Measurements from ENCODE around the gene PCNX1.
"Not testable (repeated sequence)": the region's sequence is repeated elsewhere in the genome, so short reads cannot be mapped to it uniquely, and the experiment has no call there.

Gene PCNX1

DNA sequence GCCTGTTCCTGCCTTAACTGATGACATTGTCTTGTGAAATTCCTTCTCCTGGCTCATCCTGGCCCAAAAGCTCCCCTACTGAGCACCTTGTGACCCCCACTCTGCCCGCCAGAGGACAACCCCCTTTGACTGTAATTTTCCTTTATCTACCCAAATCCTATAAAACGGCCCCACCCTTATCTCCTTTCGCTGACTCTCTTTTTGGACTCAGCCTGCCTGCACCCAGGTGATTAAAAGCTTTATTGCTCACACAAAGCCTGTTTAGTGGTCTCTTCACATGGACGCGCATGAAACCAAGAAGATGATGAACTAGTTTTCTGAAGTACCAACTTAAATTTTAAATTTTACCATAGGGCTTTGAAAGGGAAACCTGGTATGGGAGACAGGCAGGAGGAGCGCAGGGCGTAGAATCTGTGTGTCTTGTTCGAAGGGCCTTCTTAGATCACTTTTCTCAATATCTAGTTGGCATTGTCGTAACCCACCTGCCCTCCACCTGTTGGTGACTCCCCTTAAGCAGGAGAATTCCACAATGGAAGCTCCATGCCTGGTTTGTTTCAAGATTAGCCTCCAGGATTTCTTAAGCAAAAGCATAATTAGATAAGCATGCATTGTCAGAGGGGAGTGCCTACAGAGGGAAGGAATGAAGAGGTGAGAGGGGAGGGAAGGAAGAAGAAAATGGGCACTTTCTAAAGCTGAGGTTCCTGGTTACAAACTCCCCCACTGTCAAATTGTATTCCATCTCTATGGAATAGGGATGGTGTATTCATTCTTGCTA is 222.6 kb downstream of the PCNX1 start:
- DNase-seq (ENCODE audit: low spot score) = not testable (repeated sequence)

DNA sequence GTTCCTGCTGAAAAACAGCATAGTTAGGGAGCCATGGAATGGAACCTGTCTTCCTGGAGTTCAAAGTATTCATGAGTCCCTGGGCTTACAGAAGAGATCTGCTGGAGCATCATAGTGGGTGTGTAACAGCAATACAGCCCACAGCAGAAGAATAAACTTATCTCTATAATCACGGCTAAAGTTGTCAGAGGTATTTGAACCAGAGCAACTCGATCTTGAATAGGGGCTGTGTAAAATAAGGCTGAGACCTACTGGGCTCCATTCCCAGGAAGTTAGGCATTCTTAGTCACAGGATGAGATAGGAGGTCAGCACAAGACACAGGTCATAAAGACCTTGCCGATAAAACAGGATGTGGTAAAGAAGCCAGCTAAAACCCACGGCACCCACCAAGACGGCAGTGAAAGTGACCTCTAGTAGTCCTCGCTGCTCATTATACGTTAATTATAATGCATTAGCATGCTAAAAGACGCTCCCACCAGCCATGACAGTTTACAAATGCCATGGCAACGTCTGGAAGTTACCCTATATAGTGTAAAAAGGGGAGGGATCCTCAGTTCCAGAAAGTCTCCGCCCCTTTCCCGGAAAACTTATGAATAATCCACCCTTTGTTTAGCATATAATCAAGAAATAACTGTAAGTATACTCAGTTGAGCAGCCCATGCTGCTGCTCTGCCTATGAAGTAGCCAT is 223.4 kb downstream of the PCNX1 start:
- DNase-seq (ENCODE audit: low spot score) = no peak

DNA sequence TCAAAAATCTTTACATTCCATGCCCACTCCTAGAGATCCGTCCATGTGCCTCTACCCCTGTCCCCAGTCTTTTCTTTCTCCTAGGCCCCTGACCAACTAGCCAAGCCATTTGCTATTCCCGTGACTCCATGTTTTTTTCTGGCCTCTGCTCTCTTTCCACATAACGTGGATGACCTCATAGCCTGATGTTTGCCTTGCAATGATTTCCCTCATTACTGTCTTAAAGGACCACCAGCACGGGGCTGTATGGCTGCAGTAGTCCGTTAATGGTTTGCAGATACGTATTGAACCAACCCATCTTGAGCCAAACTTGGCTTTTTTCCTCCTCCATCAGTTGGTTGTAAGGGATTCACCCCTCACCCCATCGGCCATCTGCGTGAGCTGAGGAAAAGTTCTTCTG is 226.0 kb downstream of the PCNX1 start:
- no peak for DNase-seq (ENCODE audit: low spot score)

- no peak for DNase-seq (ENCODE audit: low spot score)
Measured at GRCh38 chr14:71135496-71135895, 228.2 kb downstream of the PCNX1 start.

DNA sequence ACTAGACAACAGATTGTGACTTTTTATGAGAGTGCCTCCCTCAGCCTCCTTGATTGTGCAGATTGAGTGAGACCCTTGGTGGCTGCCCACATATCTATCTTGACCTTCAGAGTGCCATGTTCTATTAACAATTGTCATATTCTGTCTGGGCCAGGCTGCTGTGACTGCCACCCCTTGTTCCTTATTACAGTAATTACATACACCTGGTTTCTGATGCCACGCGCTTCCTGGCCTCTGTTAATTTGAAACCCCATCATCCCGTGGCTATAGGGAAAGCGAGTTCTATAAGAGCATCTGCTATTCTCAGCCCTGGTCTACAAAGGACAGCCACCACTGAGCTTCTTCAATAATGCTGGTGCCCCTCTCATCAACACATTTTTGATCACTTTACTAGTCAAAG is 228.7 kb downstream of the PCNX1 start:
- no peak for DNase-seq (ENCODE audit: low spot score)

DNA sequence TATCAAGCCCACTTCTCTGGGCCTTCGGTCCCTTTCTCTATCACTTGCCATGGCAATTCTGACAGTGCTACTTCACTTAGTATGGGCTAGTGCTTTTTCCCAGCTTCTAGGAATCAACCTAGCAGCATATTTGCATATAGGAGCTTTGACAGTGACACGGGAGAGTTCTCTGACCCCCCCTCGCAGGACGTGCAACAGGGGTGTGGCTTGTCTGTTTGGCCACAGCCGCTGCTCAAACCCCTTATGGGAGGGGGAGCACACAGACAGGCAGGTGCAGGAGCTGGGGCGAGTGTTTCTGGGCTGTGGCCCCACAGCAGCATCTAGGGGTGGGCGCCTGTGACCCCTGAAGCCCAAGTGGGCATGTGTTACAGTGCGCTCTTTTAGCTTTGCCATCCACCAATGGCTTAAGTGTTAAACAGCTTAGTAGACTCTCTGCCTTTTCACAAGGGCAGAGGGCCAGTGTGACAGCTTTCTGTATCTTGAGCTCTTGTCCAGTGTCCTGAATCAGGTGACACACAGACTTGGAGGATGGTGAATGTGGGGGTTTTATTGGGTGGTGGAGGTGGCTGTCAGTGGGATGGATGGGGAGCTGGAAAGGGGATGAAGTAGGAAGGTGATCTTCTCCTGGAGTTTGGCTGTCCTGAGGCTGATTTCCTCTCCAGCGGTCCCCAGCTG is 229.3 kb downstream of the PCNX1 start:
- no peak for DNase-seq (ENCODE audit: low spot score)

- DNase-seq (ENCODE audit: low spot score) = no peak
Measured at GRCh38 chr14:71137536-71138447, 230.5 kb downstream of the PCNX1 start.

- no peak for DNase-seq (ENCODE audit: low spot score)
Measured at GRCh38 chr14:71138448-71139293, 231.4 kb downstream of the PCNX1 start.

GRCh38 chr14:71139294-71139946 is 232.2 kb downstream of the PCNX1 start:
- DNase-seq (ENCODE audit: low spot score) = no peak

DNA sequence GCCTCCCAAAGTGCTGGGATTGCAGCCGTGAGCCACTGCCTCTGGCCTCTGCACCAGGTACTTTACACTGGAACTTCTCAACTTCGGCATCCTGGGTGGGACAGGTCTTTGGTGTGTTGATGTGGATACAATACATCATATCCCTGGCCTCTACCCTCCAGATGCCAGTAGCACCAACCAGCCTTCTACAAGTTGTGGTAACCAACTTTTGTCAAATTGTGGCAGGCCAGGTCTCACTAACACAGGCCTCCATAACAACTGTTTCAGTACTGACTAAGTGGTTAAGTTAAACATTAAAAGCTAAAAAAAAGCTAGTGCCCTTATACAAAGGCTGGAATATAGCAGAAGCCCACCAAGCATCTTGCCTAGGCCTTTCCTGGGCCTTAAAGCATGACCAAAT is 232.9 kb downstream of the PCNX1 start:
- no peak for DNase-seq (ENCODE audit: low spot score)

- no peak for DNase-seq (ENCODE audit: low spot score)
Measured at GRCh38 chr14:71141701-71142374, 234.6 kb downstream of the PCNX1 start.

- DNase-seq (ENCODE audit: low spot score) = no peak
Measured at GRCh38 chr14:71142375-71143038, 235.2 kb downstream of the PCNX1 start.

- no peak for DNase-seq (ENCODE audit: low spot score)
Measured at GRCh38 chr14:71143381-71144290, 236.4 kb downstream of the PCNX1 start.

- DNase-seq (ENCODE audit: low spot score) = not testable (repeated sequence)
Measured at GRCh38 chr14:71147335-71147734, 240.1 kb downstream of the PCNX1 start.

GRCh38 chr14:71148627-71149026 is 241.4 kb downstream of the PCNX1 start:
- no peak for DNase-seq (ENCODE audit: low spot score)

DNA sequence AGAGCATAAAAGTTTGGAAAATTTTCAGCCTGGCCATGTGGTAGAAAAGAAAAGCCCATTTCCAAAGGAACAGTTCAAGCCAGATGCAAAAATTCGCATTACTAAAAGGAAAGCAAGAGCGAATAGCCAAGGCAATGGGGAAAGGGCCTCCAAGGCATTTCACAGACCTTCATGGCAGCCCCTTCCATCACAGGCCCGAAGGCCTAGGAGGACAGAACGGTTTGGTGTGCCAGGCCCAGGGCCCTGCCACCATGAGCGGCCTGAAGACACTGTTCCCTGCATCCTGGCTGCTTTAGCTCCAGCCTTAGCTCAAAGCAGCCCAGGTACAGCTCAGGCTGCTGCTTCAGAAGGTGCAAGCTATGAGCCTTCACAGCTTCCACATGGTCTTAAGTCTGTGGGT is 243.5 kb downstream of the PCNX1 start:
- no peak for DNase-seq (ENCODE audit: low spot score)

- no peak for DNase-seq (ENCODE audit: low spot score)
Measured at GRCh38 chr14:71155743-71156142, 248.5 kb downstream of the PCNX1 start.
